ENCODE results near the gene ULK1. TPM values are rescaled to one million over a fixed set of nuclear protein-coding genes. Genes with fewer than 3 reads are reported as not detected.
"Not testable (repeated sequence)": the region's sequence is repeated elsewhere in the genome, so short reads cannot be mapped to it uniquely, and the experiment has no call there.

ULK1 gene
- polyA plus RNA-seq, 3 donors, result 1.0 to 75.1 (median 1.3) TPM

GRCh38 chr12:131947482-131948027, 53.1 kb downstream of the ULK1 start:
- no peaks in the 10 kb centered on the region for H3K27me3 ChIP-seq (ENCODE audit: control insufficient read depth in 2 of 2, insufficient read depth in 2 of 2, low read length in 2 of 2)
- no peak for DNase-seq
- H3K79me2 ChIP-seq (ENCODE audit: insufficient read depth, low read length), result peaks cover 26% of the 10 kb centered on the region
- Mint-ChIP-seq H3K27ac (peak overlapping the region in 1 of 7 donors; percentile 34), H3K4me3 (peak overlapping the region; percentile 3 to 5), H3K9me3 (no peaks in the 10 kb centered on the region), H3K27me3 (ENCODE audit: low read depth in 3 of 3) (peaks cover 0 to 3% (median 1%) of the 10 kb centered on the region in 3 donors), H3K36me3 (peaks cover 10 to 28% of the 10 kb centered on the region in 2 donors), H3K4me1 (peaks cover 30% of the 10 kb centered on the region)
- H3K9me3 ChIP-seq (replicated peaks in 1 of 2; ENCODE audit: control insufficient read depth in 1 of 2, insufficient read depth in 1 of 2, low read length in 2 of 2), result no peaks in the 10 kb centered on the region
- TF ChIP-seq, protein P1, sequence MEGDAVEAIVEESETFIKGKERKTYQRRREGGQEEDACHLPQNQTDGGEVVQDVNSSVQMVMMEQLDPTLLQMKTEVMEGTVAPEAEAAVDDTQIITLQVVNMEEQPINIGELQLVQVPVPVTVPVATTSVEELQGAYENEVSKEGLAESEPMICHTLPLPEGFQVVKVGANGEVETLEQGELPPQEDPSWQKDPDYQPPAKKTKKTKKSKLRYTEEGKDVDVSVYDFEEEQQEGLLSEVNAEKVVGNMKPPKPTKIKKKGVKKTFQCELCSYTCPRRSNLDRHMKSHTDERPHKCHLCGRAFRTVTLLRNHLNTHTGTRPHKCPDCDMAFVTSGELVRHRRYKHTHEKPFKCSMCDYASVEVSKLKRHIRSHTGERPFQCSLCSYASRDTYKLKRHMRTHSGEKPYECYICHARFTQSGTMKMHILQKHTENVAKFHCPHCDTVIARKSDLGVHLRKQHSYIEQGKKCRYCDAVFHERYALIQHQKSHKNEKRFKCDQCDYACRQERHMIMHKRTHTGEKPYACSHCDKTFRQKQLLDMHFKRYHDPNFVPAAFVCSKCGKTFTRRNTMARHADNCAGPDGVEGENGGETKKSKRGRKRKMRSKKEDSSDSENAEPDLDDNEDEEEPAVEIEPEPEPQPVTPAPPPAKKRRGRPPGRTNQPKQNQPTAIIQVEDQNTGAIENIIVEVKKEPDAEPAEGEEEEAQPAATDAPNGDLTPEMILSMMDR (IDR thresholded peaks at IDR 0.05), result no peak
- WGBS (ENCODE audit: insufficient coverage), result 48% methylated on average over 6 of the region's 8 CpGs
- no peak overlapping the region for H3K4me3 ChIP-seq (replicated peaks in 1 of 3; ENCODE audit: low read depth in 2 of 3, low read length in 3 of 3)
- no peak overlapping the region for H3K9ac ChIP-seq (ENCODE audit: insufficient read depth, low read length, poor library complexity, severe bottlenecking)
- peaks cover 12 to 17% of the 10 kb centered on the region in 2 donors for H3K36me3 ChIP-seq (replicated peaks in 1 of 2; ENCODE audit: control insufficient read depth in 1 of 2, insufficient read depth in 2 of 2, low read length in 2 of 2)
- no peak overlapping the region for H3K27ac ChIP-seq (ENCODE audit: low read depth in 1 of 2, low read length in 2 of 2)
- H3K4me2 ChIP-seq (replicated peaks; ENCODE audit: extremely low read depth, low read length, poor library complexity, severe bottlenecking), result no peak overlapping the region
- peaks cover 16 to 23% of the 10 kb centered on the region in 2 donors for H3K4me1 ChIP-seq (ENCODE audit: control insufficient read depth in 1 of 2, insufficient read depth in 2 of 2, low read length in 2 of 2)
- no peak overlapping the region for H2AFZ ChIP-seq (ENCODE audit: insufficient read depth, low read depth, low read length, poor library complexity, severe bottlenecking)
- H4K20me1 ChIP-seq (ENCODE audit: insufficient read depth, low read length), result peaks cover 24% of the 10 kb centered on the region
- intact Hi-C loops (cut with micrococcal nuclease), result loop anchor here (2.0 to 5.0 kb wide), 2 partner anchors 17 to 55 kb away; partner anchors contain the start of gene ULK1 (in 1 of the 2)

GRCh38 chr12:131948166-131948712, 53.8 kb downstream of the ULK1 start:
- DNase-seq, result no peak
- H3K9me3 Mint-ChIP-seq, result no peaks in the 10 kb centered on the region
- TF ChIP-seq, protein P1 (IDR thresholded peaks at IDR 0.05), result no peak
- H3K4me1 Mint-ChIP-seq, result peaks cover 34% of the 10 kb centered on the region
- H3K4me2 ChIP-seq (replicated peaks; ENCODE audit: extremely low read depth, low read length, poor library complexity, severe bottlenecking), result no peak overlapping the region
- no peaks in the 10 kb centered on the region for H3K9me3 ChIP-seq (replicated peaks in 1 of 2; ENCODE audit: control insufficient read depth in 1 of 2, insufficient read depth in 1 of 2, low read length in 2 of 2)
- peaks cover 33% of the 10 kb centered on the region for H3K79me2 ChIP-seq (ENCODE audit: insufficient read depth, low read length)
- no peak overlapping the region for H3K4me3 Mint-ChIP-seq
- intact Hi-C loops (cut with micrococcal nuclease), result loop anchor here (2.0 to 5.0 kb wide), 2 partner anchors 17 to 56 kb away; partner anchors contain the start of gene ULK1 (in 1 of the 2)
- H3K27me3 ChIP-seq (ENCODE audit: control insufficient read depth in 2 of 2, insufficient read depth in 2 of 2, low read length in 2 of 2), result no peaks in the 10 kb centered on the region
- H3K36me3 Mint-ChIP-seq, result peaks cover 9 to 21% of the 10 kb centered on the region in 2 donors
- H3K27ac Mint-ChIP-seq, result peak overlapping the region in 2 of 7 donors; percentile 15 to 32
- H4K20me1 ChIP-seq (ENCODE audit: insufficient read depth, low read length), result peaks cover 31% of the 10 kb centered on the region
- no peak overlapping the region for H3K27ac ChIP-seq (ENCODE audit: low read depth in 1 of 2, low read length in 2 of 2)
- H3K4me1 ChIP-seq (ENCODE audit: control insufficient read depth in 1 of 2, insufficient read depth in 2 of 2, low read length in 2 of 2), result peaks cover 16 to 23% of the 10 kb centered on the region in 2 donors
- no peak overlapping the region for H3K4me3 ChIP-seq (replicated peaks in 1 of 3; ENCODE audit: low read depth in 2 of 3, low read length in 3 of 3)
- no peak overlapping the region for H2AFZ ChIP-seq (ENCODE audit: insufficient read depth, low read depth, low read length, poor library complexity, severe bottlenecking)
- H3K9ac ChIP-seq (ENCODE audit: insufficient read depth, low read length, poor library complexity, severe bottlenecking), result no peak overlapping the region
- WGBS (ENCODE audit: insufficient coverage), result no CpG with 5 or more reads among the region's 1 CpG
- H3K36me3 ChIP-seq (replicated peaks in 1 of 2; ENCODE audit: control insufficient read depth in 1 of 2, insufficient read depth in 2 of 2, low read length in 2 of 2), result peaks cover 7 to 10% of the 10 kb centered on the region in 2 donors
- peaks cover 0 to 3% (median 1%) of the 10 kb centered on the region in 3 donors for H3K27me3 Mint-ChIP-seq (ENCODE audit: low read depth in 3 of 3)

- 84% methylated on average over 11 of the region's 23 CpGs for WGBS (ENCODE audit: insufficient coverage)
- H3K4me2 ChIP-seq (replicated peaks; ENCODE audit: extremely low read depth, low read length, poor library complexity, severe bottlenecking), result peak overlapping the region; percentile 83
- intact Hi-C loops (cut with micrococcal nuclease), result loop anchor here (1.0 to 5.0 kb wide), 3 partner anchors 18 to 57 kb away; partner anchors contain the start of gene ULK1 (in 1 of the 2)
- peak overlapping the region in 4 of 7 donors; percentile 54 to 79 (median 68) for H3K27ac Mint-ChIP-seq
- H3K27me3 ChIP-seq (ENCODE audit: control insufficient read depth in 2 of 2, insufficient read depth in 2 of 2, low read length in 2 of 2); H3K27ac ChIP-seq (ENCODE audit: low read depth in 1 of 2, low read length in 2 of 2); H3K27me3 Mint-ChIP-seq (ENCODE audit: low read depth in 3 of 3); DNase-seq; H3K36me3 ChIP-seq (replicated peaks in 1 of 2; ENCODE audit: control insufficient read depth in 1 of 2, insufficient read depth in 2 of 2, low read length in 2 of 2); H3K9me3 Mint-ChIP-seq; H2AFZ ChIP-seq (ENCODE audit: insufficient read depth, low read depth, low read length, poor library complexity, severe bottlenecking); H3K9me3 ChIP-seq (replicated peaks in 1 of 2; ENCODE audit: control insufficient read depth in 1 of 2, insufficient read depth in 1 of 2, low read length in 2 of 2): not testable (repeated sequence)
- H3K4me3 Mint-ChIP-seq, result peak overlapping the region; percentile 68 to 84
- peaks cover 40% of the 10 kb centered on the region for H3K79me2 ChIP-seq (ENCODE audit: insufficient read depth, low read length)
- peaks cover 16 to 23% of the 10 kb centered on the region in 2 donors for H3K4me1 ChIP-seq (ENCODE audit: control insufficient read depth in 1 of 2, insufficient read depth in 2 of 2, low read length in 2 of 2)
- peaks cover 3 to 15% of the 10 kb centered on the region in 2 donors for H3K36me3 Mint-ChIP-seq
- peak overlapping the region; percentile 10 to 78 (median 43) for H3K4me3 ChIP-seq (replicated peaks in 1 of 3; ENCODE audit: low read depth in 2 of 3, low read length in 3 of 3)
- peak overlapping the region; percentile 90 for H3K9ac ChIP-seq (ENCODE audit: insufficient read depth, low read length, poor library complexity, severe bottlenecking)
- peaks cover 34% of the 10 kb centered on the region for H3K4me1 Mint-ChIP-seq
- H4K20me1 ChIP-seq (ENCODE audit: insufficient read depth, low read length), result peaks cover 37% of the 10 kb centered on the region
Measured at GRCh38 chr12:131948713-131949430, 54.5 kb downstream of the ULK1 start.

All from CD14-positive monocyte (primary cell).